HEK293T (cell line): ENCODE results near the gene PPARA.
"Not testable (repeated sequence)": the region's sequence is repeated elsewhere in the genome, so short reads cannot be mapped to it uniquely, and the experiment has no call there.

Source experiments
- ARNT ChIP-seq: fragments of 450-650 bp; IDR thresholded peaks from 2 replicates; pipeline ENCODE4 v1.6.1; 2017; ENCODE audit warnings: mild to moderate bottlenecking
- FOXA1 ChIP-seq: fragments of 450-650 bp; IDR thresholded peaks from 2 replicates; pipeline ENCODE4 v1.6.1; 2016; ENCODE audit warnings: mild to moderate bottlenecking
- FOXK2 ChIP-seq: fragments of 450-650 bp; IDR thresholded peaks from 2 replicates; pipeline ENCODE4 v1.6.1; 2016; ENCODE audit warnings: mild to moderate bottlenecking
- FOXM1 ChIP-seq: fragments of 450-650 bp; IDR thresholded peaks from 2 replicates; pipeline ENCODE4 v1.6.1; 2017; ENCODE audit warnings: mild to moderate bottlenecking, borderline replicate concordance
- LEF1 ChIP-seq: fragments of 450-650 bp; IDR thresholded peaks from 2 replicates; pipeline ENCODE4 v1.6.1; 2017; ENCODE audit warnings: mild to moderate bottlenecking, borderline replicate concordance
- SUZ12 ChIP-seq: fragments of 450-650 bp; IDR thresholded peaks from 2 replicates; pipeline ENCODE4 v1.6.1; 2016; ENCODE audit warnings: mild to moderate bottlenecking
- TARDBP ChIP-seq: fragments of 450-650 bp; IDR thresholded peaks from 2 replicates; pipeline ENCODE4 v1.6.1; 2016

DNA sequence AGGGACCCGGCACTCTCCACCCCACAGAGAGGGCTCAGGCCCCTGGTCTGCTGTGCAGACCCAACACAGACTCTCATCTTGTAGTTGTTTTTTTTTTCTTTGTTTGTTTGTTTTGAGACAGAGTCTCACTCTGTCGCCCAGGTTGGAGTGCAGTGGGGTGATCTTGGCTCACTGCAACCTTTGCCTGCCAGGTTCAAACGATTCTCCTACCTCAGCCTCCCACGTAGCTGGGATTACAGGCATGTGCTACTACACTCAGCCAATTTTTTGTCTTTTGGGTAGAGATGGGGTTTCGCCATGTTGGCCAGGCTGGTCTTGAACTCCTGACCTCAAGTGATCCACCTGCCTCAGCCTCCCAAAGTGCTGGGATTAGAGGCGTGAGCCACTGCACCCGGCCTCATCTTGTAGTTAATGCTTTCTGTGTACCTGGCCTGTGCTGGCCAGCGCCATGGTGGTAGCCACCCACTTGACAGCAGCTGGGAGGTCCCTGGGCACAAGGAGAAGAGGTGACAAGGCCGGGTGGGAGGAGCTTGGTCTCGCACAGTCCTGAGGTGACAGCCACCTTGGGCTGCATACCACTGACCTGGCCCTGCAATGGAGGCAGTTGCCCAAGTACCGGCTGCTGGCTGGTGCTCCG is 18.0 kb upstream of the PPARA start:
- not testable (repeated sequence) for TF ChIP-seq ARNT, FOXA1, FOXM1, FOXK2, LEF1, TARDBP, SUZ12
